Right lobe of liver (tissue), 4 donors: Measurements from ENCODE around the gene TNFSF13B.

Experiments used
- POLR2A ChIP-seq: fragments of 450-650 bp; IDR thresholded peaks from one replicate; pipeline ENCODE4 v1.6.1; 2017; ENCODE audit warnings: antibody characterized with exemption, mild to moderate bottlenecking
- TF ChIP-seq, protein P1 (sequence below), 4 donors: fragments of 200-600 bp in 3 of 4; fragments of 450-650 bp in 1 of 4; IDR thresholded peaks; one replicate each; pipeline versions ENCODE4 v1.5.1 to v1.8.0; 2016 to 2022; ENCODE audit warnings: antibody characterized with exemption in 4 of 4, mild to moderate bottlenecking in 2 of 4
- donor health status: DM: no; HTN: no; CAD: no.
- donor health status: DM: no; HTN: no; CAD: no.
- donor health status: DM: no; HTN: yes; CAD: no.

DNA sequence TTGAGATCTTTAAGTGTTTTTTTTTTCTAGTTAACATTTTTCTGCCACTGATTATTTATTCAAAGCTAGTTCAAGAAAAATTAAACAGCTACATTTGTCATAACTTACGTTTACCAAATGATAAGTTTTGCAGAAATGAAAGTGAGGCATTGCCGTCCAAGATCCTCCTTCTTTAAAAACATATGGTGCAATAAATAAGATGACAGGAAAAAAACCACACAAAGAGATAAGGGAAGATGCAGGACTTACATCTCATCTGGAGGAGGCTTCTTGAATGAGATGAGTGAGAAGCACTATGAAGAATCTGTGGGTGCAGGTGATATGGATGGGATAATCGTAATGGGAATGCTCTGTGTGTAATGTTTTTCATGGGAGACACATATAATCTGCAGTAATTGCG, 12.4 kb downstream of the TNFSF13B start:
- no peak for TF ChIP-seq POLR2A
- TF ChIP-seq, protein P1, sequence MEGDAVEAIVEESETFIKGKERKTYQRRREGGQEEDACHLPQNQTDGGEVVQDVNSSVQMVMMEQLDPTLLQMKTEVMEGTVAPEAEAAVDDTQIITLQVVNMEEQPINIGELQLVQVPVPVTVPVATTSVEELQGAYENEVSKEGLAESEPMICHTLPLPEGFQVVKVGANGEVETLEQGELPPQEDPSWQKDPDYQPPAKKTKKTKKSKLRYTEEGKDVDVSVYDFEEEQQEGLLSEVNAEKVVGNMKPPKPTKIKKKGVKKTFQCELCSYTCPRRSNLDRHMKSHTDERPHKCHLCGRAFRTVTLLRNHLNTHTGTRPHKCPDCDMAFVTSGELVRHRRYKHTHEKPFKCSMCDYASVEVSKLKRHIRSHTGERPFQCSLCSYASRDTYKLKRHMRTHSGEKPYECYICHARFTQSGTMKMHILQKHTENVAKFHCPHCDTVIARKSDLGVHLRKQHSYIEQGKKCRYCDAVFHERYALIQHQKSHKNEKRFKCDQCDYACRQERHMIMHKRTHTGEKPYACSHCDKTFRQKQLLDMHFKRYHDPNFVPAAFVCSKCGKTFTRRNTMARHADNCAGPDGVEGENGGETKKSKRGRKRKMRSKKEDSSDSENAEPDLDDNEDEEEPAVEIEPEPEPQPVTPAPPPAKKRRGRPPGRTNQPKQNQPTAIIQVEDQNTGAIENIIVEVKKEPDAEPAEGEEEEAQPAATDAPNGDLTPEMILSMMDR (IDR thresholded peaks at IDR 0.05) = no peak
